Measurements from ENCODE around the gene DIPK1C. TPM values are rescaled to one million over a fixed set of nuclear protein-coding genes. Genes with fewer than 3 reads are reported as not detected.

DIPK1C gene
- total RNA-seq, 4 donors from 2014 or later: 1.8 to 4.1 (median 3.5) TPM

GRCh38 chr18:74430231-74430630 is 26.9 kb downstream of the DIPK1C start:
- no peaks in the 10 kb centered on the region for H3K9me3 ChIP-seq
- 86% methylated on average over 4 of the region's 5 CpGs for WGBS
- H3K4me1 ChIP-seq: no peaks in the 10 kb centered on the region
- H3K27me3 ChIP-seq: no peaks in the 10 kb centered on the region
- DNase-seq (ENCODE audit: low spot score in 2 of 2): no peak
- H3K27ac ChIP-seq: no peak overlapping the region
- no peak for TF ChIP-seq POLR2A (IDR thresholded peaks at IDR 0.05)
- no peak for TF ChIP-seq CTCF (IDR thresholded peaks at IDR 0.05)
- no peak overlapping the region for H3K4me3 ChIP-seq
- H3K36me3 ChIP-seq: no peaks in the 10 kb centered on the region

- TF ChIP-seq EP300 (IDR thresholded peaks at IDR 0.05): no peak
- TF ChIP-seq CTCF (IDR thresholded peaks at IDR 0.05): no peak
- TF ChIP-seq POLR2A (IDR thresholded peaks at IDR 0.05): no peak
- no peak for TF ChIP-seq POLR2AphosphoS5 (IDR thresholded peaks at IDR 0.05)
- Histone ChIP-seq H3K27me3 (no peaks in the 10 kb centered on the region), H3K9me3 (no peaks in the 10 kb centered on the region), H3K27ac (no peak overlapping the region), H3K4me3 (no peak overlapping the region), H3K36me3 (no peaks in the 10 kb centered on the region), H3K4me1 (no peaks in the 10 kb centered on the region)
- WGBS: 47% methylated on average over 7 of the region's 7 CpGs
- no peak for DNase-seq (ENCODE audit: low spot score in 2 of 2)
These were observed 28.0 kb downstream of the DIPK1C start for GRCh38 chr18:74429096-74429495.

GRCh38 chr18:74427442-74428112 is 29.5 kb downstream of the DIPK1C start:
- no peak for DNase-seq (ENCODE audit: low spot score in 2 of 2)
- Histone ChIP-seq H3K27ac (no peak overlapping the region), H3K4me3 (no peak overlapping the region), H3K27me3 (no peaks in the 10 kb centered on the region), H3K36me3 (no peaks in the 10 kb centered on the region), H3K9me3 (no peaks in the 10 kb centered on the region), H3K4me1 (no peaks in the 10 kb centered on the region)
- TF ChIP-seq CTCF (IDR thresholded peaks at IDR 0.05) (no peak), POLR2A (IDR thresholded peaks at IDR 0.05) (no peak), POLR2AphosphoS5 (IDR thresholded peaks at IDR 0.05) (no peak)
- 89% methylated on average over 24 of the region's 24 CpGs for WGBS

GRCh38 chr18:74425876-74426275 is 31.2 kb downstream of the DIPK1C start:
- Histone ChIP-seq H3K27ac (no peak overlapping the region), H3K4me3 (no peak overlapping the region), H3K9me3 (no peaks in the 10 kb centered on the region), H3K4me1 (no peaks in the 10 kb centered on the region), H3K27me3 (no peaks in the 10 kb centered on the region), H3K36me3 (no peaks in the 10 kb centered on the region)
- TF ChIP-seq EP300 (IDR thresholded peaks at IDR 0.05): no peak
- TF ChIP-seq CTCF (IDR thresholded peaks at IDR 0.05): no peak
- WGBS: 97% methylated on average over 8 of the region's 11 CpGs
- no peak for DNase-seq (ENCODE audit: low spot score in 2 of 2)

GRCh38 chr18:74425161-74425560 is 31.9 kb downstream of the DIPK1C start:
- H3K9me3 ChIP-seq: no peaks in the 10 kb centered on the region
- 88% methylated on average over 4 of the region's 4 CpGs for WGBS
- no peak overlapping the region for H3K4me3 ChIP-seq
- H3K27ac ChIP-seq: no peak overlapping the region
- TF ChIP-seq CTCF (IDR thresholded peaks at IDR 0.05) (no peak), EP300 (IDR thresholded peaks at IDR 0.05) (no peak), POLR2AphosphoS5 (IDR thresholded peaks at IDR 0.05) (no peak), POLR2A (IDR thresholded peaks at IDR 0.05) (no peak)
- no peaks in the 10 kb centered on the region for H3K36me3 ChIP-seq
- H3K27me3 ChIP-seq: no peaks in the 10 kb centered on the region
- H3K4me1 ChIP-seq: no peaks in the 10 kb centered on the region
- DNase-seq (ENCODE audit: low spot score in 2 of 2): no peak

Measured in suprapubic skin (tissue), 4 donors.